GM18520 (cell line): ENCODE results near the gene FUT8.

Source experiments
- ATAC-seq: cut with Tn5 transposase; IDR thresholded peaks from one replicate; pipeline ENCODE4 v1.9.1; 2021; ENCODE audit not compliant: unreplicated experiment

FUT8 gene

DNA sequence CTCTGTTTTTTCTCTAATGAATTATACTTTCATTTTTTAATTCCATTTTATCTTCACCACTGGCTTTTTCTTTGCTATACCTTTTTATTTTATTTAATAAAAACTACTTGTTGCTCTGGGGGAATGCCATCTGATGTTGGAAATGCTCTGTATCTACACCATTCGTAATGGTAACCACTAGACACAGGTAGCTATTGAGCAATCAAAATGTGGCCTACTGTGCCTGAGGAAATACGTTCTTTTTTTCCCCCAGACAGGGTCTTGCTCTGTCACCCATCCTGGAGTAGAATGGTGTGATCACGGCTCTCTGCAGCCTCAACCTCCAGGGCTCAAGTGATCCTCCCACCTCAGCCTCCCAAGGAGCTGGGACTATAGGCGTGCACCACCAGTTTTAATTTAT is 140.2 kb downstream of the FUT8 start:
- ATAC-seq: no peak

DNA sequence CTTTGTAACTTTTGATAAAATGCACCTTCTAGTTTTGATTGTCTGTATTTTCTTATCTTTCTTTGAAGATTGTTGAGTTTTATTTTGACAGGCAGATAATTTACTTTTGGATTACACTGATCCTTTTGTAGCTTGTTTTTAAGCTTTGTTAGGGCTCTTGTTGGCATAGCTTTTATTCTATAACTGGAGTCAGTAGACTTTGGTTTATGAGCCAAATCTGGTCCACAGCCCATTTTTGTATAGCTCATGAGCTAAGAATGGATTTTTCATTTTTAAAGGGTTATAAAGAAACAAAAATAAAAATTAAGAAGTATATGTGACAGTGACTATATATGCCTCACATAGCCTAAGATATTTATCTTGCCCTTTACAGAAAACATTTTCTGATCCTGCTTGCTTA is 142.3 kb downstream of the FUT8 start:
- no peak for ATAC-seq

DNA sequence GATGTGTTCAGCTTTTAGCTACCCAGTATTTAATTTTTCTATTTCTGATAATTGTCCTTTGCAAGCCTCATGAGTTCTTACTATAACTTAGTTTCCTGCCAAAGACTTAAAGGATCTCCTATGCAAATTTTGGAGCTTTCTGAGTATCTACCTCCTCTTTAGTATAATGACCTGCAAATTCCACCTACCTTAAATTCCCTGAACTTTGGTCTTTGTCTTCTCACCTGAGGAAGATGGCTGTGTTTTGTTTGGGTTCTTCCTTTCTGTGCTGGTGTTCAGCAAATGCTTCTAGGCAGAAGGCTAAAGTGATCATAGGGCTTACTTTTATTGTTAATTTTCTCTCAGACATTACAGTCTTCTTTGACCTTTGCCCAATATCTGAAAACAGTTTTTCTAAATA is 142.8 kb downstream of the FUT8 start:
- ATAC-seq: no peak

DNA sequence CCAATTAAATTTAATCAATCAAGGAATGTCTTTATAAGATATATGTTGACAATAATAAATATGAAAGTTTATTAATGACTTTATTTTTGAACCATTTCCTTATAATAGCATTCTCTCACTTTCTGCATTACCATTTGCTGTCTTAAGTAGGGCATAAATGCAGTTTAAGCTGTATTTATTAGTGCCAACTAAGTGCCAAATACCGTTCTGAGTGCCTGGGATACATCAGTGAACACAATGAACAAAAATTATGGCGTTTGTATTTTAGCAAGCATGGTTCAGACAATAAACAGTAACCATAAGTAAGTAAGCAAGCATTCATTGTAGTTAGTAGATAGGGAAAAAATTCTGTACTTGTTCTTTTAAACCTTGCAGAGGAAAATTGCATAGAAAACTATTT is 145.8 kb downstream of the FUT8 start:
- ATAC-seq: no peak

DNA sequence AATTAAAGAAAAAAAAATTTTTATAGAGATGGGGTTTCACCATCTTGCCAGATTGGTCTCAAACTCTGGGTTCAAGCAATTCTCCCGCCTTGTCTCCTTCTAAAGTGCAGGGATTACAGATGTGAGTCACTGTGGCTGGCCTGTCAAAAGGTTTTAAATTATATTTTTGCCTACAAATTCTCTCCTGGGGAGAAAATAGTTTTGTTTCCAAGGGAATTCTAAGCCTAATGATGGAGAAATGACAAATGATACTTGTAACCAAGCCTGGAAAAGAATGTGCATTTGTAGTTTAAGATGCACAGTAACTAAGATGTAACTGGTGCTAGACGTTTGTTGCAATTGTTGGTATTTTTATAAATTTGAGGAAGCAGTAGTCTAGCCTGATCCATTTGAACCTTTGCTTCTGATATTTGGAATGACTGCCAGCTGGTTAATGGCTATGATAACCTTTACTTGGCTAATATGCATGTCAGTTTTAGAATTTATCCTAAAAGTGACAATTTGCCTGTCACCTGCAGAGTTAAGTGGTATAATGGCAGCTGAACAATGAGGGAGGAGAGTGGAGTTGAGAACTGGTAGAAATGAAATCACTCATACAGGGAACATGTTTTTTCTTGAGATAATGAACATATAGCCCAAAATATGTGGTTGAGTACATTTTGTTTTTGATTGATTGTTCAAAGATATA is 148.0 kb downstream of the FUT8 start:
- ATAC-seq: no peak

DNA sequence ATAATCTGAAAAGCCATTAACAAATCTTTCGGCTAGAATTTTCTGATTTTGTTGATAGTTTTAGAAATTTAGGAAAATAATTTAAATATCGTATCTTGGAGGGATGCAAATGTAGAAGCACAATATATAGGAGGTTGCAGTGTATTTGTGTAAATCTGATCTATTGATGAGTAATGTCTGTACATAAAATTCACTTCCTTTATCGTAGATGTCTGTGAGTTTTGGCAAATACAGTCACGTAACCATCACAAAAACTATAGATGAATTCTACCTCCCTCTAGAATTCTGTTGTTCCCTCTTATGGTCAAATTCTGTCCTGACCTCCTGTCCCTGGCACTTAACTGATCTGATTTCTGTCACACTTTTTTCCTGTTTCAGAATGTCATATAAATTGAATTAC is 151.8 kb downstream of the FUT8 start:
- ATAC-seq: no peak

DNA sequence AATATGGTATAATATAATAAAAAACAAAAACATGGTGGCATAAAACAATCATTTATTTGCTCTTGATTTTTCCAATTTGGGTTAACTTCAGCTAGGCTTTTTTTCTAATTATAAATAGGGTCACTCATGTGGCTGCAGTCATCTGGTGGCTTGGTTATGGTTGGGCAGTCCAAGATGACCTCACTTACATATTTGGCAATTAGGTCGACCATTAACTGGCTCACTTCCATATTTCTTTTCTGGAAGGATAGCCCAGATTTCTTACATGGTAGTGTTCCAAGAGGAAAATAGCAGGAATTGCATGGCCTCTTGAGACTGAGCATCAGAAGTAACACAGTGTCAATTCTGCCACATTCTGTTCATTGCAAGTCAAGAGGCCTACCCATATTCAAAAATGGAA is 153.4 kb downstream of the FUT8 start:
- ATAC-seq: no peak

DNA sequence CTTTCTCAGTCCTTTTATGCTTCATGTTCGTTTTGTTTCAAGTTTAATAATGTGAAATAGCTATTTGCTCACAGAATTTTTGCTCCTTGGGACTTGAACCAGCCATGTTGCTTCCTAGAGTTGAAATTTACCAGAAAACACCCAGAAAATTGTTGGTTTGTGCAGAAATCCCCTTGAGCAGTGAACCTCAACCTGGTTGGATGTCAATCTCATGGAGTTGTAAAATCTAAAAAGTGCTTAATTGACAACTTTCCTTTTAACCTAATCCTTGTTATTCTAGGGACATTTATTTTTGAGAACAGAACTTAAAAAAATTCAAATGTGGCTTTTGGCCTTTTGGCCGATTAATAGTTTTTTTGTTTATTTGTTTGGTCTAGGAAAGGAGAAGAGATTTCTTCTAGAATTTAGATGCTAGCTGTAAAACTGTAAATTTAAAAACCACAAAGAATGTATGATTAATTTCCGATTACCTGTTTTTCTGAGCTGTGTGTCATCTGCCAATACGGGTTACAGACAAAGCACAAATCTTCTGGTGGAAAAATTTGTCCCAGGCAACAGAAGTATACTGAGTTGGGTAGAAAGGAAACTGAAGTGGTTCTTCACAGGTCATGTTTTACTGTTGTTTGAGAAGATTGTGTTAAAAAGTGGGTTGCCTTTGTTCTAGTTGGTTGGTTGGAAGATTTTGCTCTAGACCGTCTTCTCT is 154.4 kb downstream of the FUT8 start:
- ATAC-seq: no peak

DNA sequence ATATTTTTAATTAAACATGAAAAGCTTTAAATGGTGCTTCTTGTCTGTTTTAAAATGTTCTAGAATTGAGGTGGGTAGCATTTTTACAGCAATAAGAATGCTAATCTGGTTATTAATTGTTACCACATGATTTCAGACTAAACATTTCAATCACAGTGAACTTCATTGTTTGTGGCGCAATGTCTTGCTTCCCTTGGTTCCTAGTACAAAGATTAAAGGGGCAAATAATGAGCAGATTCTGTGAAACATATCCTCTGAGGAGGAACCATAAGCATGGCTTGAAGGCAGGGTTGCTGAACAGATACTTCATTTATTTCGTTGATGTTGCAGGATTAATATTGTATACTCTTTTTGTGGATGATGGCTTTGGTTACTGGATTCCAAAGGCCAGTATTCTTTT is 162.1 kb downstream of the FUT8 start:
- no peak for ATAC-seq

DNA sequence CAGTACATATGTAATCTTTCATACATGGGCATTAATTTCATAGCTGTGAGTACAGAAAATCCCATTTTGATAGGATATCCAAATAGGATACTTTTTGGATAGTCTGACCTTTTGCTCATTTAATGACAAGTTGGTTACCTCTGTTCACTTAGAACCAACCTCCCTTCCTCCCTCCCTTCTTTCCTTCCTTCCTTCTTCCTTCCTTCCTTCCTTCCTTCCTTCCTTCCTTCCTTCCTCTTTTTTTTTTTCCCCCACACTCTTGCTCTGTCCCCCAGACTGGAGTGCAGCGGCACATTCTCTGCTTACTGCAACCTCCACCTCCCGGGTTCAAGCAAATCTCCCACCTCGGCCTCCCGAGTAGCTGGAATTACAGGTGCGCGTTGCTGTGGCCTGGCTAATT is 162.9 kb downstream of the FUT8 start:
- ATAC-seq: no peak

DNA sequence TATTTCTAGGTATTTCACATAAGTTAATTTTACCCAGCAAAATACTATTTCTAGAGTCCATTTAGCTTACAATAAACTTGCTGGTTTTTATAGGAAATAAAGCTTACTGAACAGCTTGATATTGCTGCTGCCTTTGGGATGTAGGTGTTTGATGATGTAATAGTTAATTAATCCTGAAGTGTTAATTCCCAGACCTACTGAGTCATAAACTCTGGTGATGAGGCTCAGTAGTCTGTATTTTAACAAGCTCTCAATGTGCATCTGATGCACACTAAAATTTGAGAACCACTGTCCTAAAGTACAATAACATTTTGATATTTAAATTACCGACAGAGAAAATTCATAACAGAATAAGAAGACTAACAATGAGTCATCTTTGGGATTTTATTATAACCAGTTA is 168.4 kb downstream of the FUT8 start:
- no peak for ATAC-seq

DNA sequence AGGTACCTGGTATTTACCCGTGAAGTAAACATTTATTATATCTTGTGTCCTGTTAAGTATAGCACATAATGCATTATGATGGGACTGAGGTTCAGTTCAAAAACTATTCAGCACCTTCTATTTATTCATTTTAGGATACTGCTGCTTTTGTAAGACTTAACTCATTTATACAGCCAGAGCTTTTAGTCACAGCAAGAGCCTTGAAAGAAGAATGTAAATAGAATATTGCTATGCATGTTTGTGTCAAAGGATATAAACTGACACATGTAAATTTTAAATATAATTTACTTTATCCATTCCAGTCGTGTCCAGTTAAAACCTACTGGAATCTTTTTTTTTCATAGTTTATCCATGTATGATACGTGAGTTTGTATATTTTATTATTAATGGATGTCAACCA is 168.8 kb downstream of the FUT8 start:
- no peak for ATAC-seq

DNA sequence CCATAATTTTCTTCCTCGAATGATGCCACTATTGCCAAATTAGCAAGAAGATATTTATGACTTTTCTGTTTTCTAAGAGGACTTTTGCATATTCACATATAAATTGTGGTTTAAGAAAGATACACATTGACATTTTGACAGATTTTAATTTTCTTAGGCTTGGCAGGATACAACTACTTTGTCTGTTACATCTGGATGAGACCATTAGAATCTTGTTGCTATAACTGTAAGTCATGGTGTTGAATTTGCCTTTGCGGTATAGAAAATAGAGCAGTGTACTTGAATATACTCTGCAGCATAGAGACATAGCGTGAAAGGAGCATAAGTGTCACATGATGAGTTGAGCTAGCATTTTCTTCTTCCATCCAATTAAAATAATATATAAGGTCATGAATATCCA is 169.3 kb downstream of the FUT8 start:
- ATAC-seq: no peak

DNA sequence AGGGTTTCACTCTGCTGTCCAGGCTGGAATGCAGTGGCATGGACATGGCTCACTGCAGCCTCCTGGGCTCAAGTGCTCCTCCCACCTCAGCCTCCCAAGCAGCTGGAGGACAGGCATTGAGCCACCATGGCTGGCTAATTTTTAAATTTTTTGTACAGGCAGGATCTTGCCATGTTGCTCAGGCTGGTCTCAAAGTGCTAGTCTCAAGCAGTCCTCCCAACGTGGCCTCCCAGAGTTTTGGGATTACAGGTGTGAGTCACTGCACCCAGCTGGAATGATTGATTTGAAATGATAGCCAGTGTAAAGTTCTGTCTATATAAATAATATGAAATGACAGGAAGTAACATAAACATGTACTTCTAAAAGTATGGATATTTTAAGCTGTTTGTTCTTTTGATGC is 172.7 kb downstream of the FUT8 start:
- no peak for ATAC-seq

DNA sequence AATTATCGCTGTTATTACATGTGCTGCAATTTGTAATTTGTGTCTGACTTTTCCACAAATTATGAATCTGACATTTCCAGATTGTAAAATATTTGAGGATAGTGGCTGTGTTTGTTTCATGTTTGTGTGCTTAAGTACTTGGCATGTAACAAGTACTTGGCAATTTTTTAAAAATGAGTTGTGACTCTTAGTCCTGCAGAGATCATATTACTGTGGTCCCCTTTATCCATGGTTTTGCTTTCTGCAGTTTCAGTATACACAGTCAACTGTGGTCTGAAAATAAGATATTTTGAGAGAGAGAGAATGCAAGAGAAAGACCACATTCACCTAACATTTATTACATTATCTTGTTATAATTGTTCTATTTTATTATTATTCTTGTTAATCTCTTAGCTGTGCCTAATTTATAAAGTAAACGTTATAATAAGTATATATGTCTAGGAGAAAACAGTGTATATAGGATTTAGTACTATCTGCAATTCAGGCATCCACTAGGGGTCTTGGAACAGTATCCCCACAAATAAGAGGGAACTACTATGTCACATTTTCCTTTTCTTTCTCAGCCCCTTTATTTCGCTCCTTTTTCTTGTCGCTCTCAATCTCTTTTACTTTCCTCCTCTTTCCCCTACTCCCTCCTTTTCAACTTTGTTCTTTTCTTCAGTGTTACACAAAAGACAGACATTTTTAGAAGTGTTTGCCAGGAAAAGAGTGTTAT is 176.1 kb downstream of the FUT8 start:
- ATAC-seq: no peak

DNA sequence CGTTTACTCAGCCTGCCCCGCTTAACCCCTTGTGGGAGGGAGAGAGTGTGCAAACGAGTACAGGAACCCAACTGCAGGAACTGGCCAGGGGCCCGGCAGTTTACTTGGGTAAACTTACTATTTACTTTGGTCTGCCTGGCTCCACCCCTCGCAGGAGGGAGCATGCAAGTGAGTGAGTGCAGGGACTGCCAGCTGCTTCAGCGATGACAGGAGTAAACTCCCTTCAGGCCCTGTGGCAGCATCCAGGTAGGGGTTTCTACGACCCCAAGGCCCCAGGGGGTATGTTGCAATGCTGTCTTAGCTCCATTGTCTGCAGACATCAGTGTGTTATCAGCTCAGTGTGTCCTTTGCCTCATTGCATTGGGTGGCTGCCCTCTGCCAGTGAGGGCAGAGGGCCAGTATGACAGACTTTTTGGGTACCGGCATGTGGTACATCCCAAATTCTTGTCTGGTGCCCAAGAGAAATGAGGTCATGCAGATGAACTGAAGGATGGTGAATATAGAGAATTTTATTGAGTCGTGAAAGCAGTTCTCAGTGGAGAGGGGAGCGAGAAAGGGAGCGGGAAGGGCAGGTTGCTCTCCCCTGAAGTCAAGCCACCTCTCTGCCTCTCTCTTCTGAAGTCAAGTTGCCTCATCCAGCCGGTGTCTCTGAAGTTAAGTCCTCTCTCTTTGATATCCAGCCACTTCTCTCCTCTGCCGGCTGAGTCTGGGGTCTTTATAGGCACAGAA is 181.8 kb downstream of the FUT8 start:
- no peak for ATAC-seq

DNA sequence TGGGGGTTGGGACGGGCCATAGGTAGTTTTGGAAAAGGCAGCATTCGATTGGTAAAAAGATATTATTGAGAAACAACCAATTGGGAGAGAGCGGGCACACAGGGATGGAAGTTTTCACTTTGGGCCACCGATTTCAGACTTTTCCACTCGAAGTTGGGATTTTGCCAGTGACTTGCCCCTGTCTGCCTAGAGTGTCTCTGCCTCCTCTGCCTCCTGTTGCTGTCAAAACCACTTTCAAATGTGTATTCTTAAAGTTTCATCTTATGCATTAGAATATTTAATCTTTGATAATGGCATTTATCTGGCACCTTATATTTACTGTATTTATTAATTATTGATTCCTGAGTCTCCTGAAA is 182.3 kb downstream of the FUT8 start:
- no peak for ATAC-seq

DNA sequence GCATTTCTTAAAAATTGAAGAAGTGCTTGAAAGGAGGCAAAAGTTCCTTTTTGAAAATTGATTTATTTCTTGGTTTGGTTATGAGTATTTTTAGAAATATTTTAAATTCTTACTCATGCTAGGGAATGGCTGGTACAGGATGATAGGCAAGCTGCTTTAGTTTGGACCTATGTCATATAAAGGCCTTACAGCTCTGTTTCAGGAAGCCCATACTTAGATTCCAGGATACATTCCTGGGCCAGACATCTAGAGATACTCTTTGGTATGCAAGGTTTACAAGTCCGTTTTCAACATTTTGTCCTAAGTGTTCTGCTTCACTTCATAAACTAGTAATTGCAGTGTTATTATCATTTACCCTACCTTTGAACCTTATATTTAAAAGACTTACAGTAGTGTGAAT is 186.8 kb downstream of the FUT8 start:
- ATAC-seq: no peak

DNA sequence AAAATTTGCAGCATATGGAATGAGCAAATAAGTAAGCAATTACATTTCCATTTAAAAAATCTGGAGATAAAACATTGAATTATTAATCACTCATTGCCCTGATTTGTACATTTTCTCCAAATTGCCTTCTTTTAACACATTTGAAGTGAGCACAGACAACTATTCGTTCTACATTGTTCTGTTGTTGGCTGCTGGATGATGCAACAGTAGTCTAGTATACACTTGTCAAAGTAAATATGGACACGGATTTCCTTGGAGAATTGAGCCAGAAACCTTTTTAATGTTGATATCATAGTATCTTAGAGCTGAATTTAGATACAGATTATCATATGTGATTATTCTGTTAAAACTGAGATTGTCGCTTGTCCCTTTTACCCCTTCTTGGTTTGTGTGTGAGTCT is 188.2 kb downstream of the FUT8 start:
- ATAC-seq: no peak

DNA sequence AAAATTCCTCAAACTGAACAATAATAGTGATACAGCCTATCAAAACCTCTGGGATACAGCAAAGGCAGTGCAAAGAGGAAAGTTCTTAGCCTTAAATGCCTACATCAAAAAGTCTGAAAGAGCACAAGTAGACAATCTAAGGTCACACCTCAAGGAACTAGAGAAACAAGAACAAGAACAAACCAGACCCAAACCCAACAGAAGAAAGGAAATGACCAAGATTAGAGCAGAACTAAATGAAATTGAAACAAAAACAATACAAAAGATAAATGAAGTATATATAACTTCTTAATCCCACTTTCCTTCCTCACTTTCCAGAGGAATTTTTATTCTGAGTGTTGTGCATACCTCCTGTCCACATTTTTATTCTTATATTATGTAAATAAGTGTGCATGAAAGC is 192.0 kb downstream of the FUT8 start:
- no peak for ATAC-seq

DNA sequence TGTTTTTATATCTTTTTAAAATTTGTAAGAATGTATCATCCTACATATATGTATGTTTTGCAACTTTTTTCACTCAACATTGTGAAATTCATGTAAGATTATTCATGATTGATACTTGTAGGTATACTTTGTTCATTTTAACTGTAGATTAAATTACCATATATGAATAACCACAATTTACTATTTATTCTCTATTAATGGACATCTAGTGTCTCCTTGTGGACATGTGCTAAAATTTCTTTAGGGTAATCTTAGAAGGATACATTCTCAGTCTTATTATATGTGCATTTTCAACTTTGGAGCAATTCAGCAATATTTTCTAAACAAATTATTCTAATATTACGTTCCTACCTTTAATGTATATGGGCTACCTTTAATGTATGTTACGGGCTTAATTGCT is 192.4 kb downstream of the FUT8 start:
- ATAC-seq: no peak

DNA sequence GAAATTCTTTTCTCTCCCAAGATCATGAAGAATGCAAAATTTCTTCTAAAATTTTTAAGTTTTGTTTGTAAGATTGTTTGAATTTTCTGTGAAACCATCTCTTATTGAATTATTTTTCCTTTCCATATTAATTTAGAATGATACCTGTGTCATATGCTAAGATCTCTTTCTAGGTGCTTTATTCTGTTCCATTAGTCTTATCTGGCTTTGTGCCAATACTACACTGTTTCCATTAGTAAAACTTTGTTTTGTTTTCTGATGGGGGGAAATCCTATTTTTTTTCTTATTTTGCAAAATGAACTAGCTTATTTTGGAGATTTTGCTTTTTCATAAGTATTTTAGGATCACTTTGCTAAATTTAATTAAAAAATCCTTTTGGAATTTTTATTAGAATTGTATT is 193.9 kb downstream of the FUT8 start:
- ATAC-seq: no peak
